HL-60/S4 (cell line): ENCODE data around the gene DENND2A.
"Not testable (repeated sequence)": the region's sequence is repeated elsewhere in the genome, so short reads cannot be mapped to it uniquely, and the experiment has no call there.

ENCODE experiments used
- in situ Hi-C: fragments of 300-500 bp; cut with MboI; formaldehyde crosslinking; loops from 2 replicates; pipeline ENCODE4 v1.14.3; 2022; ENCODE audit warnings: low sequenced_read_pairs

The DENND2A gene

DNA sequence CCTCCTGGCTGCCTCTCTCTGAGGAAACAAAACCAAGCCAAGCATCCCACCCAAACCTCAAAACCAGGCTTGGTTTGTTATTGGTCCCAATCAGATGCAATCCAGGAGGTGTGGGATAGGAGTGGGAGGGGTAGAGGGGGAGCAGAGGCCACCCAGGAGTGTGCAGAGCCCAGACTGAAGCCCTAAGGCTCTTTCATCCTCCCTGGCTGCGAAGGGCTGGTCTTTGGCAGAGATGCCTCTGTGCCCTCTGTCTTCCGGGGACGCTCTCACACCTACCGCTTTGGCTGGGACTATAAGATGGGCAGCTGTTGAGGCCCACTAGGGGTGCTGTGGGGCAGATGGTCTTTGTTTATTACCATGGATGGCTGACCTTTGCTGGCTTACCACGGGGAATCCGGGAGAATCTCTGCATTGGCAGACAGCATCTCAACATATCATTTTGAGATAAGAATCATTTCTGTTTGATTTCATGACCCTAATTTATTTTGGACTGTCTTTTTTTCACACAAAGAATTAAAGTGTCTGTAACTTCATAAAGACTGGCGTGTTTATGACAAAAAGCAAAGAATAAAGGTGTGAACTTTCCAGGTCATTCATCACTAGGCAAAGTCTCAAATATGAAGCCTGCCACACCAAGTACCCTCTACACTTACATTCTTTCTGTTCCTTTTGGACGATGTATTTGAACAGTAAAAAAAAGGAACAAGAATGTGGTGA is 6.5 kb upstream of the DENND2A start:
- in situ Hi-C loops = no loop called here

- in situ Hi-C loops = no loop called here
Measured at GRCh38 chr7:140645166-140645900, 4.7 kb upstream of the DENND2A start.

GRCh38 chr7:140644761-140645160 is 4.1 kb upstream of the DENND2A start:
- in situ Hi-C loops = not testable (repeated sequence)

DNA sequence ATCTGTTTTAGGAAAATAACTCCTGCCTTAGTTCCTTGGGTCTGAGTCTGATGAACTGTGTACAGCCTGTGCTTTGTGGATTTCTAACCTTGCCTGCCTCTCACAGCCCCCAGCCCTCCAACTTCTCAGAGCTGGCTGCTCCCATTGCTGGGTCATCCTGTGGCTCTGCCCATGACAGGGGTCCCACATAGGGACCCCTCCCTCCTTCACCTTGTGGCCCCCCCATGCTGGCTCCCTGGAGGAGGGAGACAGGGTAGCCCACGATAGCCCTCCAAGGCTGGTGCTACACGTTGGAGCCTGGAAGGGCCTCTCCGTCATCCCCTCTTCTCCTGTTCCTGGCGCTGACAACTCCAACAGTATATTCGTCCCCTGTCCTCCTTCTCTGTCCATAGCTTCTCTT is 2.8 kb upstream of the DENND2A start:
- in situ Hi-C loops = no loop called here

DNA sequence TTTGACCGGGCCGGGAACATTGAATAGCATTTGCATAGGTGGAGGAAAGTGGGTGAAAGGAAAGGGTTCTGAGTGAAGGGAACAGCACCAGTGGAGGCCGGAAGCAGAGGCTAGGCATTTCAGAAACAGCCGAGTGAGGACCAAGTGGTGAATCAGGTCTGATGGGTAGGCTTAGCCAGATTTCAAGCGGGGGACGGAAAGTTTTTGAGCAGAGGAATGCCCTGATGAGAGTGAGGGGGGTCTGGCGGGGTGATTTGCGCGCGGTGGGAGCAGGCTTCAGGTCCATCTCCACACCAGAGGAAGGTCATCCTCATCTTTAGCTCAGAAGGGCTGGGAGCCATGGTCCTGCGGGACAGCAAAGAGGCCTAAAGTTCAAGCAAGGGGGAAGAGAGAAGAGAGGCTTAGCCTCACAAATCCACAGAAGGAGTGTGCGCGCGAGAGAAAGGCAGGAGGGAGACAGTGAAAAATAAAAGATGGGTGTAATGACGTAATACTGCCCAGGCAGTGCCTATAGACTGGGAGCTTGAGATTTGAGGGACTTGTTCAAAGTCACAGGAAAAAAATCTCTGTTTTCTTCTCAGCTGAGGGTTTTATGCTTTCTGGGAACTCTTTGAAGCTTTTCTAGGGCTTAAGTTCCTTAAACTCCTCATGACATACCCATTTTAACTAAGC is 1.0 kb upstream of the DENND2A start:
- in situ Hi-C loops = no loop called here

DNA sequence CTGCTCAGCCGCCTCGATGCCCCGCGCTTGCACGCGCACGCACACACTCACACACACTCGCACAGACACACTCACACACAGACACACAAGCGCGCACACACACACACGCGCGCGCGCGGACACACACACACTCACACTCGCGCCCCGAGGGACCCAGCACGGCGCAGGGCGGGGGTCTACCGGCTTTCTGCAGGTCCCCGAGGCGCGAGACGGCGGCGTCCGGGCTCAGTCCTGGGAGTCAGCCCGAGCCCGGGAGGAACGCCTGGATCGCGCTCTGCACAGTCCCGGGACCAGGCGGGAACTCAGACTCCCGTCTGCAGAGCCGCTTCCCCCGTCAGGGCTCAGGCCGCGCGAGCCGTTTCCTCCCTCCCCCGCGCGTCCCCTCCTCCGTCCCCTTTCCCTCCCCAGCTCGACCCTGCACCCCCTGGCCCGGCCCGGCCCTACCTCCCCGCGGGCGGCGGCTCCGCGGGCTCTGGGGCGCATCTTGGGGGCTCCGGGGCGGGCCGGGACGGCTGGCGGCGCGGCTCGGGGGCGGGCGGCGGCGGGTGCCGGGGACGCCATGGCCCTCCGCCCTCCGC is 464 bp downstream of the DENND2A start:
- in situ Hi-C loops = no loop called here

DNA sequence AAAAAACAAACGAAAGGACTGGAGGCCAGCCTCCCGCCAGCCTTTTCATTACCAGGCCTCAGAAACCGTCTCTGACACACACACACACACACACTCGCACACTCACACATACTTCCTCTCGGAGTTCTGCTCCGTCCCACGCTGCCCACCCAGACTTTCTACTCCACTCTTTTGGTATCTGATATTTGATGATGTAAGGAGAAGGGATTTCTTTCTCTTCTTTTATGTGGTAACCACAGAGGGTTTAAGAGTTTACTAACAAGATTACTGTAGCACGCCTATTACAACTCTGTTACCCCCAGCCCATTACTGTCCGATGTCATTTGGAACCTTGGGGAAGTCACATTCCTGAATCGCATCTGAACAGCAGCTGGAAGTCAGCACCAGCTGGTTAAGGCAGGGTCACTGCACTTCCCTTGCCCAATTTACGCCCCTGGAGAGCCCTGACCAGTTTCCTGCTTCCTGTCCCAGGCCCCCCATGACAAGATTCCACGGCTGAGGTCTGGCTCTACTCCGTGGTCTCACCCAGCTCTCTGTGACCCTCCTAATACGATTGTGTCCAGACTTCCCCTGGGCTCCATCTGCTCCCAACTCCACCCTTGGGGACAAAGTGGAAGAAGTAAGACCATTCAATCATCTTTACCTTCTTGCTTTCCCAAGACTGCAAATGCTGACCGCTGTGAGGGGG is 1.1 kb downstream of the DENND2A start:
- in situ Hi-C loops = no loop called here

GRCh38 chr7:140638173-140638791 is 2.3 kb downstream of the DENND2A start:
- in situ Hi-C loops = no loop called here

GRCh38 chr7:140637400-140637799 is 3.2 kb downstream of the DENND2A start:
- in situ Hi-C loops = no loop called here

DNA sequence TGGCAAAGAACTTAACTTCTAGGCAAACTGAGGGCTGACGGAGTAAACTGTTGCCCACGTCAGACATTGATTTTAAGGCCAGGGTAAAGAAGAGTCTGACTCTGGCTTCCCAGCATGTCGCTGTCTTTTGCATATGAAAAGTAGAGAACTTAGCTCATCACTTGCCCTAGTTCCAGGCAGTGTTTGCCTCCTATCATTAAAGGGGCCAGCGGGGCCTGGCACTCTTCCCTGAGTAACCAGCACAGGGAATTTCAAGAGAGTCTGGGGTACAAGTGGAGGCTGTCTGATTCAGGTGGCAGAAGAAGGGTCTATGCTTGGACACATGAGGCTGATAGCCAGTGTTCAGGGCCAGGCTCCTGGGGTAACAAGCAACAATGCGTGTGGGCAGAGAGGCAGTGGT is 4.8 kb downstream of the DENND2A start:
- in situ Hi-C loops = no loop called here

DNA sequence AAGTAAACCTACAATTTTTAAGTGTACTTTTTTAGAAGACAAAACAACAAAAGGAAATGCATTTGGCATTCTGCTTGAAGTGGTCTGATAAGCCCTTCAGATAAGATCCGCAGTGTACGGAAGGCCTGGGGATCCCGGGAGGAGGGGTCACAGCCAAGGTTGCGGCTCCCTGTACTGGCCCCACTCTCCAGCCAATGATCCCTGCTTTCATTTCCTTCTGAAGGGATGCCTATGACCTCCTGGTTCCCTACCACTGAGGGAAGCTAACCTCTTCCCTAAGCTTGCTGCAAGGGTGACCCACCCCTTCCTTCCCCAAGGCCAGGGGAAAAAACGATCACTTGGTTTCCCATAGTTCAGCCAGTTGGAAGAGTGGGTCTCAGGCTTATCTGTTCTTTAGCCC is 5.3 kb downstream of the DENND2A start:
- in situ Hi-C loops = no loop called here

- in situ Hi-C loops = no loop called here
Measured at GRCh38 chr7:140631602-140632001, 9.0 kb downstream of the DENND2A start.

DNA sequence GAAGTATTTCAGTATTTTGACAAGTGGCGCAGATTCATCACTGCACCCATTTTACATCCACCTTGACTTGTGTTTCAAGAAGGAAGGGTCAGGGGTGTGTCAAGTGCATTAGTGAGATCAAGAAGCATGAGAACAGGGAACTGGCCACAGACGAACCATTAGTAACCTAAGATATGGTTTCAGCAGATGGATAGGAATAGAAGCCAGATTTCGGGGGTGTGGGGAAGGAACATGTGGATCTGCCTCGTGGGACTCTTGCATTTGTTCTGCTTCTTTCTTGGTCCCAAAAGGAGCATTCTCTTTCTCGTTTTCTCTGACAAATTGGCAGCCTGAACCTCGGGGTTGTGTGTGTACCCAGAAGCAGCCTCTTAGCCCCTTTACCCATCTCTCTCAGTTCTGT is 9.6 kb downstream of the DENND2A start:
- in situ Hi-C loops = no loop called here

DNA sequence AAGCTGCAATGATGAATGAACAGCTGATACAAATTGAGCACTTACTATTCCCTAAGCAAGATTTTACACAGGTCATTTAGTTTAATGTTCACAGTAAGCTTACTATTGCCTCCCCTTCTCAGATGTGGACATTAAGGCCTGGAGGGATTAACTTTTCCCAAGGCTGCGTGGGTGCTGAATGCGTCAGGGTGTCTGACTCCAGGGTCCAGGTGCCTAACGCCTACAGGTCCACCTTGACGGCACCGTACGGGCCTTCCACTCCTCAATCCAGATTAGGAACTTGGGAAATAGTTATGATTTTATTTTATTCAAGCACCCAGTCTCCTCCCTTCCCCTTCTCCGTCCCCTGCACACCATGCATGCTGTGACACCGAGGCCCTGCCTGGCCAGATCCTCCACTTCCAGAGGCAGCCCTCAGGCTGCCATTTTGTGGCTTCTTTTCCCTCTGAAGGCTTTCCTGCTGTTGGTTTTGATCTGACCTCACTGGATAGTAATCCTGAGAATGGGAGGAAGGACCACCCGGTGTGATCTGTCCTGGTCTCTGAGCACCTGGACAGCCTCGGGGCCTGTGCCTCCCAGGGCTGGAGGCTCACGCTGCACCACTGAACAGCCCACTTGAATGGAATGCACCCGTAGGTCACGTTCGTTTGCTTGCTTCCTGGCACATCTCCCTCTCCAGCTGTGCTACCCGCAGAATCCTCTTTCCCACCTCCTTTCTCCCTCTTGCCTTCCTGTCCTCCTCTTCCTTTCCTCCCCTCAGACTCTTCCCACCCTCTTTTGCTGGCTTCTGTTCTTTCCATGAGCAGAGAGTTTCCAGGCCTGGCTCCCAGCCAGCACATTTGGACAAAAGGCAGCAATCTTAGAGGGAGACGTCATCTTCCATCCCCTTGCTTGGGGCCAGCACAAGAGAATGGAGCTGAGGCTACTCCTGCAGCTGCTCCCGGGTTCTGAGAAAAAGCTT is 14.4 kb downstream of the DENND2A start:
- in situ Hi-C loops = no loop called here

DNA sequence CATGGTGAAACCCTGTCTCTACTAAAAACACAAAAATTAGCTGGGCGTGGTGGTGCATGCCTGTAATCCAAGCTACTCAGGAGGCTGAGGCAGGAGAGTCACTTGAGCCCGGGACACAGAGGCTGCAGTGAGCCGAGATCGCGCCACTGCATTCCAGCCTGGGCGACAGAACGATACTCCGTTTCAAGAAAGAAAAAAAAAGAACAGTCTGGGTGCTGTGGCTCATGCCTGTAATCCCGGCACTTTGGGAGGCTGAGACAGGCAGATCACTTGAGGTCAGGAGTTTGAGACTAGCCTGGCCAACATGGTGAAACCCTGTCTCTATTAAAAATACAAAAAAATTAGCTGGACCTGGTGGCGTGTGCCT is 15.4 kb downstream of the DENND2A start:
- in situ Hi-C loops = not testable (repeated sequence)

DNA sequence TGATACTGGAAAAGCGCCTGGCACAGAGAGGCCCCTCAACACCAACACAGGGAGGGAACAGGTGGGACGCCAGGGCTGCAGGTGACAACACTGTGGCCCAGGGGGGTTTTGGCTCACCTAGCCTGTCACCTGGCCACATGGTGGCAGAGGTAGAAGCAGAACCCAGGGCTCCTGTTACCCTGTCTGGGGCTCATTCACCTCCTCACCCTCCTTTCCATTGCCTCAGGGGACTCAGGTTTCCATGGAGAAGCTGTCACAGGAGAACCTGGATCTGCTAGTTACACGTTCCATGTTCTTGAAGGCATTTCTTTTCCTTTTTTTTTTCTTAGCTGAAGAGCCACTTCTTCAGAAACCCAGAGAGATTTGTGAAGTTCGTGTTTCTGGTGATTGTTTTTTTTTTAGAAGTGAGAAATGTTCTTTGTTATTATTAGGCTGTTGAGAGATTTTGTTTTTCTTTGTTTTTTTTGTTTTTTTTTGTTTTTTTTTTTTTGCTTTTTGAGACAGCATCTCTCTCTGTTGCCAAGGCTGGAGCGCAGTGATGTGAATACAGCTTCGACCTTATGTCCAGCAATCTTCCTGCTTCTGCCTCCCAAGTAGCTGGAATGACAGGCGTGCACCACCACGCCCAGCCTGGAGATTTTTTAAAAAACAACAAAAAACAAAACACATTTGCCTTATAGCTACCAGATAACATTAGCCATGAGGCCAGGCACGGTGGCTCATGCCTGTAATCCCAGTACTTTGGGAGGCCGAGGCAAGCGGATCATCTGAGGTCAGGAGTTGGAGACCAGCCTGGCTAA is 16.0 kb downstream of the DENND2A start:
- in situ Hi-C loops = no loop called here

DNA sequence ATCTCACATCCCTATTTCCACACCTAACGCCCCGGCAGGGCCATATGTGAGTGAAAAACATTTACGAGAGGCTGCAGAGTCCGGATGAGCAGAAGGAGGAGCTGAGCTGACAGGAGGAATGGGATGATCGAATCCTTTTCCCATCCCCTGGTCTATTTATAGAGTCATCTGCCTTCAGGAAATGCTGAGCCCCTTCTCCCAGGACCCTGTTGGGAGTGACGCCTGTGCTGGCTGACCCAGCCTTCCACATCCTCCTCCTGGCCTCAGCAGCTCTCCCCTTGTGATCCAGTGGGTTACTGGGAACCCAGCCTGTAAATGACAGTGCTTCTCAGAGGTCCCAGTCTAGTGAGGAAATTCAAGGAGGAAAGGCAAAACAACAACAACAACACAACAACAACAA is 16.6 kb downstream of the DENND2A start:
- in situ Hi-C loops = no loop called here

DNA sequence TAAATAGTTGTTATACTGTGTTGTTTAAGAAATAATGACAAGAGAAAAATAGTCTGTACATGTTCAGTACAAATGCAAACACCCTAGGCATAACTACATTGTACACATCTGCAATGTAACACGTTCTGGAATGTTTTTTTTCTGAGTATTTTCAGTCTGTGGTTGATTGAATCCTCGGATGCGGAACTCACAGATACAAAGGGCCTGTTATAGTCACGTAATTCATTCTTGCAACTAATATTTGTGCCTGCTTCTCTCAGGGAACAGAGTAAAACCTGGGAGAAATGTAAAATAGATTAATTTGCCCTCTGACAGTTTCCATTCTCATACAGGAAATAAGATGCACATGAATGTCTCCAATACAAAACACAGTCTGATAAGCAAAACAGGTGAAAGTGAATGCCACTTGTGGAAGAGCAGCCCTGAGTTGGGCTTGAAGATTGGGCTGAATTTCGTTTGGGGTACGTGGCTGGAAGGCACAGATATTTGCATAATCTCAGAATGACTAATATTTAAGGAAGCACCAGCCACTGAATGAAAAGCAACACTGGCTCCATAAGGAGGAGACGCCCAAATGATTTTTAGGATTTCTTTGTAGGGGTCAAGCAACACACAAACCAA is 19.1 kb downstream of the DENND2A start:
- in situ Hi-C loops = no loop called here
